T-helper 1 cell treated with Interleukin-12 subunit alpha and Interleukin-12 subunit beta and Interleukin-4 antibody, amounts not matched to agents 30 μg/mL and 1 μg/mL, for 36 hours (primary cell): ENCODE measurements around the gene LRRC49.
A peak's percentile ranks its signal among the peaks of the same experiment; 100 is the strongest.

ENCODE experiments used
- H3K27ac Mint-ChIP-seq: one replicate; pipeline ENCODE4 v1.8.0; 2021; ENCODE audit warnings: mild to moderate bottlenecking, mixed read lengths
- H3K27me3 Mint-ChIP-seq: one replicate; pipeline ENCODE4 v1.8.0; 2021; ENCODE audit warnings: low read depth, mixed read lengths
- H3K36me3 Mint-ChIP-seq: one replicate; pipeline ENCODE4 v1.8.0; 2021; ENCODE audit warnings: low read depth, mixed read lengths
- H3K4me1 Mint-ChIP-seq: one replicate; pipeline ENCODE4 v1.8.0; 2021; ENCODE audit warnings: low read depth, mixed read lengths
- H3K4me3 Mint-ChIP-seq: one replicate; pipeline ENCODE4 v1.8.0; 2021; ENCODE audit warnings: mild to moderate bottlenecking, moderate library complexity, mixed read lengths
- H3K9me3 Mint-ChIP-seq: one replicate; pipeline ENCODE4 v1.8.0; 2021; ENCODE audit warnings: mixed read lengths

The LRRC49 gene, protein sequence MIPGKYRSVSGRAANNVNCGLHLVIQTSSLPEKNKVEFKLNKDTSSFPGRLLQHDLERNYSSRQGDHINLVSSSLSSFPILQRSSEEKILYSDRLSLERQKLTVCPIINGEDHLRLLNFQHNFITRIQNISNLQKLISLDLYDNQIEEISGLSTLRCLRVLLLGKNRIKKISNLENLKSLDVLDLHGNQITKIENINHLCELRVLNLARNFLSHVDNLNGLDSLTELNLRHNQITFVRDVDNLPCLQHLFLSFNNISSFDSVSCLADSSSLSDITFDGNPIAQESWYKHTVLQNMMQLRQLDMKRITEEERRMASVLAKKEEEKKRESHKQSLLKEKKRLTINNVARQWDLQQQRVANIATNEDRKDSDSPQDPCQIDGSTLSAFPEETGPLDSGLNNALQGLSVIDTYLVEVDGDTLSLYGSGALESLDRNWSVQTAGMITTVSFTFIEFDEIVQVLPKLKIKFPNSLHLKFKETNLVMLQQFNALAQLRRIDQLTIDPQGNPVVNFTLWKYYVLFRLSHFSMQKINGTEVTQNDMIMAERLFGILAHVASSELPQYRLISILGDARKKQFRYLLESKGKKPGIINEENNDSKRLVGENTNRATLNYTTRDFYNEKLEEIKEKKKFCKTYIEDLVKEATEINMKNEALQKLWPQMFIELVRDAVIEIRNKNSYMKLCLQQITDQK

DNA sequence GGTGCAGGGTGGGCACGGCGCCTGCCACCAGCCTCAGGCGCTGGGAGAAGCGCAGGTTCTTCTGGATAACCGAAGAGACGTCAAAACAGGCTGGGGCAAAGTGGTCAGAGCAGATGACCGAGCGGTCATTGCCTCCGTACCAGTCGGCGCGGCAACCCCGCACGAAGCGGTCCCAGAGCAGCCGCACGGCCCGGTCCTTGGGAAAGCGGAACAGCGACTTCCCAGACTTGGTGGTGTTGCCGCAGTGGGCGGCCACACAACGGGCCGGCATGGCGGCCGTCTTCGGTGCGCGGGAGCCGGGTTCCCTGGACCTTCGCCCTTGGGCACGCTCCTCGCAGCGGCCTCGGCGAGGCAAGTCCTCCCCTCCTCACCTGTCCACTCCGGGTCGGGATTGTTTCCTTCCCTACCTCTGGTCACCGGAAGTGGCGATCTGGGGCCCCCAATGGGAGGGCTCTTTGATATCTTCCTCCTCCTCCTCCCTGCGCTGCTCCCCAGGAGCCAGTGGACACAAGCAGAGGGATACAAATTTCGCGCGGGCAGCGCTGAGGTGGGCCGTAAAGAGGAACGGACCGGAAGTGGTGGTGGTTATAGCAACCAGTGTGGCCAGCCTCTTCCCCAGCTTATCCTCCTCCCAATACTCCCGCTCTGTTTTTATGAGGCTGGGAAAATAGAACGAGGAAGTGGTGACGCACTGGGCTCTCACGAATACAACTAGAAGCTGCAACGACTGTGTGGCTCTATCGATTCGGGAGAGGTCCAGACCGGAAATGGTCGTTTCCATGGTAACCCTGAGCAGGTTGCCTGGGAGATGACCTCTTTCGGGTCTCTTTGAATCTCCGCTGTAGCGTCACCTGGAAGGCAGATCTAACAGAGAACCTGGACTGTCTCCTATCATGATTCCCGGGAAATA, at the start of gene LRRC49, which contains the start of gene THAP10:
TSS of gene LRRC49 (plus strand) at position 825 of the 910 bp plus-strand sequence. CDS start at position 894, 69 bp downstream.
TSS of gene THAP10 (minus strand) at position 432 of the 910 bp plus-strand sequence. CDS start at position 271, 161 bp downstream.
- Mint-ChIP-seq H3K4me1 (peaks cover 9% of the 10 kb centered on the region), H3K4me3 (peak within 1 kb of the TSS; percentile 78), H3K27me3 (peaks cover 68% of the 10 kb centered on the region), H3K36me3 (no peaks in the 10 kb centered on the region), H3K27ac (peak within 1 kb of the TSS; percentile 62), H3K9me3 (no peaks in the 10 kb centered on the region)

DNA sequence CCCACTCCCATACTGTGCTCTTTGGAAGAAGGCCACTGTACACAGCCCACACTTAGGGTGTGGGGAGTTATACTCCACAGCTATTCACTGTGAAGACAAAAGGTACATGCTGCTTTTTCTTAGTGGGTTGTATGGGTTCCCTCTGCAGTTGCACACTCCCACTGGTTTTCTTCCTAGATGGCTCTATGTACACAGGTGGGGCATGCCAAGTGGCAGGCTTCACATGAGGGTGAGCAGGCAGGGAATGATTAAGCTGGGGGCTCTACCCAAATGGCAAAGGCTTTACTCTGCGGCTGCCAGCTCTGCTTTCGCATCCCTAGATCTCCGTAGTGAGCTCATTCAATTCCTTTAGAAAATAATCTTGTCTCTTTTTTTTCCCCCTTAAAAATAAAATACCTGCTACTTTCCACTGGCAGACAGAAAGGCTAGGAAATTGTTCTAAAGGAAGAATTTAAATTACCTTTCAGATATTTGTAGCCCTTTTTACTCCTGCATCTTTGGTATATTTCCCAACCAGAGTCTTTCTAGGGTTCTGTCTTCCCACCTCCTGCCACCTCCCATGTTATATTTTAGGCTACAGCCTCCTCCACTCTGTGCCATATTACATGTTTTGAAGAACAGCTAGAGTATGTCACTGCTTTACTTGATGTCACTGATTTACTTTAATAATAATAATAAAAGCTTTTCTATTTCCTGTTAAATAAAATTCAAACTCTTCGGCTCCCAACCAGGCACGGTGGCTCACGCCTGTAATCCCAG, 46.8 kb upstream of the LRRC49 start:
- Mint-ChIP-seq H3K27ac (no peak overlapping the region), H3K27me3 (peaks cover 27% of the 10 kb centered on the region), H3K36me3 (no peaks in the 10 kb centered on the region), H3K9me3 (no peaks in the 10 kb centered on the region), H3K4me1 (no peaks in the 10 kb centered on the region), H3K4me3 (no peak overlapping the region)

DNA sequence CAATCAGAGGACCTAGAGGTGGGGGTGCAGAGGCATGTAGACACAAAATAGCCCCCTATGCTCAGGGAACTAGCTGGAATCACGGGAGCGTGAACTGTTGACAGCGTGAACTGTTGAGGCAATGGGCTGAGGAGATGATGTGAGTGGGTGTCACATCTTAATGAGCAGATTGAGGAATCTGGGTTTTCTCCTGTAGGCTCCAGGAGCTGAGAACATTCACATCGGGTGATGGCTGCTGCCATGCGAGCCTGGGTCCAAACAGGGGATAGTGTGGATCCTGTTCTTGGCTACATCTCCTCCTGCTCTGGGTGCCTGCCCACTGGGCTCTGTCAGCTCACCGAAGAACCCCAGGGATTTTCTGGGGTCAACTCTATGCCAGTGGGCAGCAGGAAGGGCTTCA, 40.7 kb upstream of the LRRC49 start:
- Mint-ChIP-seq H3K36me3 (no peaks in the 10 kb centered on the region), H3K27me3 (peaks cover 69% of the 10 kb centered on the region), H3K9me3 (no peaks in the 10 kb centered on the region), H3K4me3 (no peak overlapping the region), H3K4me1 (peaks cover 2% of the 10 kb centered on the region), H3K27ac (no peak overlapping the region)

DNA sequence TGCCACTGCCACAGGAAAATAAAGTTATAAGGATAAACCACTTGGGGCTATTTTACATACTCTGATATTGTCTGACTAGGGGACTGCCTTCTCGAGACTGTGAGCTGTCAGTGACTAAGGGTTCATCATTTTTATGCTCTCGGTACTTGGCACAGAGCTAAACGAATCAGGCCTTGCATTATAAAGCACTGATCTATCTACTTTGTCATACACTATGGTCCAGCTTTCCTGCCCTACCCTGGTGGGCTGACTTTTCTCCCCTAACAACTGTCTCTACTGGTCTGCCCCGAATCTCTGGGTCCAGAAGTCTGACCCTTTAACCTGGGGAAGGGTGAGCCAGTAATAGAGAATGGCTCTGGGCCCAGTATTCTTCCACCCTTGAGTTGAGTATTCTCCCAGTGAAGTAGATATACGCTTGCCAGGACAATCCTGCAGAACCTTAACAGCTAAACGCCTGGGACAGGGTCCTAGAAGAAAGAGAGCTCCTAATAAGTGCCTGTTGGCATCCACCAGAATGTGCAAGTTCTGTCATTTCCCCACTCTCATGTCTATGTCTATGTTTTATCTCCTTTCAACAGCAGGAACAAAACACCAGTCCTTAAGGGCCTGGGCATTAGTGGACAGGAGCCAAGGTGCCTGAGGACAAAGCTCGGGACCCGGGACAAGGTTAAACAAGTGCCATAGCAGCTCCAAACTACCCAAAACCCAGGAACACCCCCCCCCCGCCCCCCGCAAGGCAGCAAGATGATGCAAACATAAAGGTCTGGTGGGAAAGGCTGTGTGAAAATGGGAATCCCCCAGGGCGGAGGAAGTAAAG, 39.9 kb upstream of the LRRC49 start:
- no peak overlapping the region for H3K4me3 Mint-ChIP-seq
- no peaks in the 10 kb centered on the region for H3K36me3 Mint-ChIP-seq
- peaks cover 2% of the 10 kb centered on the region for H3K4me1 Mint-ChIP-seq
- no peak overlapping the region for H3K27ac Mint-ChIP-seq
- H3K9me3 Mint-ChIP-seq = no peaks in the 10 kb centered on the region
- H3K27me3 Mint-ChIP-seq = peaks cover 65% of the 10 kb centered on the region

DNA sequence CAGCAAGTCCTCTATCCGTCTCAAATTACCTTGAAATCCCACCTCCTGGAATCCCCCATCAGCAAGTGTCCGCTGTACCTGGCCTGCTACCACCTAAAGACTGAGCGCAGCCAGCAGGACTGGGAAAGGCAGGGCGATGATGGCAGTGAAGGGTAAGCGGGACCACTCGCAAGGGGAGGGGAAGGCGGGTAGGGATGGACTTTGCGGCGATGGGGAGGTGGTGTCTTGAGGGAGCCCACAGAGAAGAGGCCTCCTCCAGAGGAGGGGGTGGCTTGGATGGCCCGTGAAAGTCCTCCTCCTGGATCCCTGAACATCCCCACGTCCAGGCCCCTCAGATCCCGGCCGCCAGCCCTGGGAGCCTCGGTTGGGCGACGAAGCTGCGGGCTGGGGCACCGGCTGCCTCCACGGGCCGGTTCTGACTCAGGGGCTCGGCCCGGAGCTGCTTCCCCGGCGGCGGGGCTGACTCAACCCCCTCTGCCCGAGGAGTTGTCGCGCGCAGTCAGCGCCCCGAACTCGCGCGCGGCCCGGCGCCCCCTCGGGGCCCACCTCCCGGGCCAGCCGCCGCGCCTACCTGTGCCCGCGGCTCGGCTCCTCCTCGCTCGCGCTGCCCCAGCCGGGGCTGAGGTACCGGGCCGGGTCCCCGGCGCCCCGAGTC, 39.2 kb upstream of the LRRC49 start:
- no peaks in the 10 kb centered on the region for H3K36me3 Mint-ChIP-seq
- no peak overlapping the region for H3K27ac Mint-ChIP-seq
- H3K4me3 Mint-ChIP-seq = no peak overlapping the region
- H3K9me3 Mint-ChIP-seq = no peaks in the 10 kb centered on the region
- H3K27me3 Mint-ChIP-seq = peaks cover 60% of the 10 kb centered on the region
- peaks cover 2% of the 10 kb centered on the region for H3K4me1 Mint-ChIP-seq

DNA sequence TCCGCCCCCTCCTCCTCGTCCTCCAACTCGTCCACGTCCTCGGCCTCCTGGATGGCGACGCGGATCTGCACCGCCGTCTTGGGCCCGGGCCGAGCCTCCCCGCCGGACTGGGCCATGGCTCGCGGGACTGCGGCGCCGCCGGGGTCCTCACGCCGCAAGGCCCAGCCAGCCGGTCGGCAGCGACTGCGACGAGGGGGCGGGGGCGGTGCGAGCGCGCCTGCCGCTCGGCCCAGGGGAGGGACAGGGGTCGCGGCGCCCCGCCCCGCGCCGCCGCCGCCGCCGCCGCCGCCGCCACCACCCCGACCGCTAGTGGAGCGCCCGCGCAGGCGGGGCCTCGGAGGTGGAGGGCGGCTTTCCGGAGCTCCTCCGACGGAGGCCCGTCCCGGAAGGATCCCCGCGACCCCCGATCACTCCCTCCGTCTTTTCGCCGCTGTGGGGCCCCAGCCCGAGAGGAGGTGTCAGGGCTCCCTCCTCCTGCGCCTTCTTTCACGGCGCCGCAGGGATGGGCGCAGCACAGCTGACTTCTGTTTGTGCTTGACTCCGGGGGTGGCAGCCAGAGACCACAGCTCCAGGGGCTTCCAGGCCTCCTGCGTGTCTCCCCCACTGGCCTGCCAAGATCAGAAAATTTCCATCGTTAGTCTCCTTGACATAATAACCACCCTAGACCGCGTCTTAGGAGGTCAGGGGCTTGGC, 38.5 kb upstream of the LRRC49 start, which contains the start of gene LARP6:
TSS of gene LARP6 (minus strand) at position 185 of the 693 bp plus-strand sequence. CDS start at position 116, 69 bp downstream.
- Mint-ChIP-seq H3K27me3 (peaks cover 60% of the 10 kb centered on the region), H3K4me3 (peak within 1 kb of the TSS; percentile 68), H3K4me1 (peaks cover 2% of the 10 kb centered on the region), H3K9me3 (no peaks in the 10 kb centered on the region), H3K27ac (no peak within 1 kb of the TSS), H3K36me3 (no peaks in the 10 kb centered on the region)

DNA sequence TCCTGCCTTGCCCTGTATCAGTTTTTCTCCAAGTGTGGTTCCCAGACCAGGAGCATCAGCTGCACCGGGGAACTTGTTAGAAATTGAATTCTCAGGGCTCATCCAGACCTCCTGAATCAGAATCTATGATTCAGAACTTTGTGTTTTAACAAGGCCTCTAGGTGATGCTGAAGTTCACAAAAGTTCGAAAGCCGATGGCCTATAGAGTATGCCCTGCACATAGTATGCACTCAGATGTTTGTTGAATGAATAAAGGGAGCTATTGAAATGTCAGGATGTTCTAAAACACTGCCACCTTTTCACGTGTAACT, 38.0 kb upstream of the LRRC49 start:
- Mint-ChIP-seq H3K27ac (no peak overlapping the region), H3K27me3 (peaks cover 56% of the 10 kb centered on the region), H3K9me3 (no peaks in the 10 kb centered on the region), H3K4me3 (peak overlapping the region; percentile 68), H3K36me3 (no peaks in the 10 kb centered on the region), H3K4me1 (peaks cover 2% of the 10 kb centered on the region)

DNA sequence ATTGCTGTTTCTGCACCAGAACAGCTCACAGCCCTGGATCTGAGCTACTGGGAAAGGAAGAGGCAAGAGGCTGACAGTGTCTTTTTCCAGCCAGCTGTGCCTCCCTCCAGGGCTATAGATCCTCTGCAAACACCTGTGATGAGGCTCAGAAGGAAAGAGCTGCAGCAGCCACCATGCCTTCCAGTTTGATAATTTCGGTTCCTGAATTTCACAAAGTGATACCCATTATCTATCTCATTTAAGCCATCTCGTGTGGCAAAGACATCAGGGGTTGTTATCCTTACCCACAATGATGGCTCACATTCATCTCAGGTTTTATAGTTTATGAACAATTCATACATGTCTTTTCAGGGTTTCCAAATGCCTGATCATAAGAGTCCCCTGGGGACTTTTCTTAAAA, 36.9 kb upstream of the LRRC49 start:
- no peak overlapping the region for H3K27ac Mint-ChIP-seq
- H3K9me3 Mint-ChIP-seq = no peaks in the 10 kb centered on the region
- H3K4me1 Mint-ChIP-seq = peaks cover 2% of the 10 kb centered on the region
- H3K27me3 Mint-ChIP-seq = peaks cover 46% of the 10 kb centered on the region
- no peaks in the 10 kb centered on the region for H3K36me3 Mint-ChIP-seq
- H3K4me3 Mint-ChIP-seq = no peak overlapping the region

DNA sequence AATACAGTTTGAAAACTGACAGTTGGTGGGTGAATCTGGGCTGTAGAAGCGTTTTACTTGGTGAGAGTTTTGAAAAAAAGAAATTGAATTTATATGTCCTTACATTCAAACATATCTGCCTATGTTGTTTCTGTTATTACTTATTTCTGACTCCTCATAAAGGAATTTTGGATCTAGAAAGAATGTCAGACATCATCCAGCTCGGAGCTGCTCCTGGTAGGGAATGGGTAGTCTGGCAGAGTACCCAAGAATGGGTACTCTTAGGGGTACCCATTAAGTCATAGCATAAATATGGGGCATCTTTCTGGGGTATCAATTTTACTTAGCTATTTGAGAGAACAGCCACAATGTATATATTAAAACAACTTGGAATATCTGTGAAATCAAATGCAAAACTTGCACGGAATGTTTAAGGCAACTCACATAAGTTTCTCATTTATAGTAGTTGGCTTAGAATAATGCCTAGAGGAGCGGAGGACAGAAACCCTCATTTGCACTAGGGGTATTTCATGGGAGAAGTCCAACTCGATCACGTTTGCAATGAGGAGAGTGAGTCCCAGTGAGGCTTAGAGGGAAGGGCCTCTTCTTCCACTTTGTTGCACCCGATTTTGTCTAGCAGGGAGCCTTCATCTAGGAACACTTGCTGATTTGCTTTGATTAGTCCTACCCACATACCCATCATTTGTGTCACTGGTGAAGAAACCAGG, 36.3 kb upstream of the LRRC49 start:
- Mint-ChIP-seq H3K27ac (no peak overlapping the region), H3K9me3 (no peaks in the 10 kb centered on the region), H3K4me1 (peaks cover 2% of the 10 kb centered on the region), H3K27me3 (peaks cover 40% of the 10 kb centered on the region), H3K36me3 (no peaks in the 10 kb centered on the region), H3K4me3 (no peak overlapping the region)

DNA sequence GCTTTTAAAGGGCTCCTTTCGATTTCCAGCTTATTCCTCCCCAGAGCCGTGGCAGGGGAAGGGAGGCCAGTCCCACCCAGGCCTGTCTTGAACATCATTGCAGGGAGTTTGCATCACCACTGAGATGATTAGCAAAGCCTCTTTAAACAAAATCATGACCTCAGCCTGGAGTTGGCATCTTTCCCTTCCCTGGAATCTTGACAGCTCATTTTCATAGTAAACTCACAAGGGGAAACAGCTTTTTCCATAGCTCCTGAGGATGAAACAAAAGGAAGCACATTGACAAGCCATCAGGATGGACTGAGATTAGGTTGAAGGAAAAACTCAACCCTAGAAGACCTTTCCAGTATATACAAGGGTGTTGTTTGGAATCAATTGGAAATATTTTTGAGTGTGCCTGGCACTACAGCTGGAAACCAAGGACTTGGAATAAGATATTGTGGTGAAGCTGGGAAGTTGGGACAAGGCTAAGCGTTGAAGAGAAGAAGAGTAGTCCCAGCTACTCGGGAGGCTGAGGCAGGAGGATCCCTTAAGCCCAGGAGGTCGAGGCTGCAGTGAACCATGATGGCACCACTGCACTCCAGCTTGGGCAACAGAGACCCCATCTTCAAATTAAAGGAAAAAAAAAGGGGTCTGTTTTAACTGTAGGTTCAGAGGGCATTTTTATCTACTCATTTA, 35.6 kb upstream of the LRRC49 start:
- H3K36me3 Mint-ChIP-seq = no peaks in the 10 kb centered on the region
- H3K4me1 Mint-ChIP-seq = peaks cover 2% of the 10 kb centered on the region
- no peak overlapping the region for H3K27ac Mint-ChIP-seq
- no peaks in the 10 kb centered on the region for H3K9me3 Mint-ChIP-seq
- H3K27me3 Mint-ChIP-seq = peaks cover 33% of the 10 kb centered on the region
- no peak overlapping the region for H3K4me3 Mint-ChIP-seq

DNA sequence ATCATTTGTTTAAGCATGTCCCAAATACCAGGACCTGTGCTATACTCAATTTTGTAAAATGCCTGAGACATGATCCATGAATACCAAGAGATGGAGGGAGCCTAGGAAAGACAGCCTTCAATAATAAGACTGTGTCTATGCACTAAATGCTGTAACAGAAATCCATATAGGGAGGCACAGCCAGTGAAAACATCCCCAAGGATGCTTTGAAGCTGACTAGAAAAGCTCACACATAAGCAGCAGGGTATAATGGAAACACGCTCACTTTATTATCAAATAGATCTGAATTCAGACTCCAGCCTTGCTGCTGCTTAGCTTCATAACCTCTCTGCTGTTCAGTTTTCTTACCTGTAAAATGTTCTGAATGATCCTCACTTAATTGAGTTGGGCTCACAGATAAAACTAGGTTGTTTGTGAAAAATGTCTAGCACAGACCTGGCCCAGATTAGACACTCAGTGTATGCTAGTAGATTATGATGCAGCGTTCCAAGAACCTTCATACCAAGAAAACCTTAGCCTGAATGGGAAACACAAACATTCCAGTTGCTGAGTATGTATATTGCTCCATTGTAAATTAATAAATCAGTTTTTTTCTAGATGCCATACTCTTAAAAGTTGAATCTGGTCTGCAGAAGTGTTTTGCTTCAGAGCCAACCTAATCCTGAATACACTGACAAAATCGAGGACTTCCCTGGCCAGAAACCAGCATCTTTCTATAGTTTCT, 34.9 kb upstream of the LRRC49 start:
- H3K27me3 Mint-ChIP-seq = peaks cover 26% of the 10 kb centered on the region
- no peaks in the 10 kb centered on the region for H3K36me3 Mint-ChIP-seq
- no peak overlapping the region for H3K27ac Mint-ChIP-seq
- no peak overlapping the region for H3K4me3 Mint-ChIP-seq
- no peaks in the 10 kb centered on the region for H3K9me3 Mint-ChIP-seq
- H3K4me1 Mint-ChIP-seq = peaks cover 2% of the 10 kb centered on the region
